Right lobe of liver (tissue), 4 donors: ENCODE data around the gene PRM1.

ENCODE experiments used
- POLR2A ChIP-seq: fragments of 450-650 bp; IDR thresholded peaks from one replicate; pipeline ENCODE4 v1.6.1; 2017; ENCODE audit warnings: antibody characterized with exemption, mild to moderate bottlenecking
- TF ChIP-seq, protein P1 (sequence below), 4 donors: fragments of 200-600 bp in 3 of 4; fragments of 450-650 bp in 1 of 4; IDR thresholded peaks; one replicate each; pipeline versions ENCODE4 v1.5.1 to v1.8.0; 2016 to 2022; ENCODE audit warnings: antibody characterized with exemption in 4 of 4, mild to moderate bottlenecking in 2 of 4
- donor health status: DM: no; HTN: no; CAD: no.
- donor health status: DM: no; HTN: no; CAD: no.
- donor health status: DM: no; HTN: yes; CAD: no.

DNA sequence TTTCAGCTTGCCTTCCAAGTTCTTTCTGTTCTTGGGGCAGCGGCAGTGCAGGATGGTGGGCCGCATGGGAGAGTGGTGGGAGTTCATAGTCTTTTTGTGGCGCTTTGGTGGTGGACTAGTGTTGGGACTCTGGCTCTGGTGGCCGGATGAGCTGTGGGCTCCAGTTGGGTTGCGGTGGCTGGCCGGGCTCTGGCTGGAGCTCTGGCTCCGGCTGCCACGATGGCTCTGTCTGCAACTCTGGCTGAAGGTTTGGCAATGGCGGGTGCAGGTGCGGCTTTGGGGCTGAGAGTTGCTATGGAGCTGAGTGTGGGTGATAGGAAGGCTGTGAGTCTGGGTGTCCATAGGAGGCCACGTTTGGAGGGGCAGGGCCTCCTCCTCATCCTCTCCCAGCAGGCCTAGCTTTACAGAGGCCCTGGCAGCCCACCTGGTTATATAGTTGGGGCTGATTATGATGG lies 12.2 kb downstream of the PRM1 start, which contains the start of gene TNP2:
- no peak for TF ChIP-seq POLR2A
- TF ChIP-seq, protein P1, sequence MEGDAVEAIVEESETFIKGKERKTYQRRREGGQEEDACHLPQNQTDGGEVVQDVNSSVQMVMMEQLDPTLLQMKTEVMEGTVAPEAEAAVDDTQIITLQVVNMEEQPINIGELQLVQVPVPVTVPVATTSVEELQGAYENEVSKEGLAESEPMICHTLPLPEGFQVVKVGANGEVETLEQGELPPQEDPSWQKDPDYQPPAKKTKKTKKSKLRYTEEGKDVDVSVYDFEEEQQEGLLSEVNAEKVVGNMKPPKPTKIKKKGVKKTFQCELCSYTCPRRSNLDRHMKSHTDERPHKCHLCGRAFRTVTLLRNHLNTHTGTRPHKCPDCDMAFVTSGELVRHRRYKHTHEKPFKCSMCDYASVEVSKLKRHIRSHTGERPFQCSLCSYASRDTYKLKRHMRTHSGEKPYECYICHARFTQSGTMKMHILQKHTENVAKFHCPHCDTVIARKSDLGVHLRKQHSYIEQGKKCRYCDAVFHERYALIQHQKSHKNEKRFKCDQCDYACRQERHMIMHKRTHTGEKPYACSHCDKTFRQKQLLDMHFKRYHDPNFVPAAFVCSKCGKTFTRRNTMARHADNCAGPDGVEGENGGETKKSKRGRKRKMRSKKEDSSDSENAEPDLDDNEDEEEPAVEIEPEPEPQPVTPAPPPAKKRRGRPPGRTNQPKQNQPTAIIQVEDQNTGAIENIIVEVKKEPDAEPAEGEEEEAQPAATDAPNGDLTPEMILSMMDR (IDR thresholded peaks at IDR 0.05) = no peak
